K562 (cell line): ENCODE results near the gene PLOD1. TPM values are rescaled to one million over a fixed set of nuclear protein-coding genes. Genes with fewer than 3 reads are reported as not detected.

Experiments
- CEBPB ChIP-seq: fragments of 450-650 bp; IDR thresholded peaks from 2 replicates; pipeline ENCODE4 v1.6.1; 2016; ENCODE audit warnings: missing genetic modification characterization, missing compliant biosample characterization
- HDAC8 ChIP-seq: fragments of 450-650 bp; IDR thresholded peaks from 2 replicates; pipeline ENCODE4 v1.6.1; 2016; ENCODE audit warnings: mild to moderate bottlenecking, missing genetic modification characterization, moderate library complexity, missing compliant biosample characterization
- MAFK ChIP-seq: IDR thresholded peaks from 2 replicates; pipeline ENCODE4 v1.6.1; 2011; ENCODE audit warnings: low read length, improper control_type of control experiment
- MCM2 ChIP-seq: fragments of 450-650 bp; IDR thresholded peaks from 2 replicates; pipeline ENCODE4 v1.6.1; 2017; ENCODE audit warnings: low read depth, mild to moderate bottlenecking
- NCOA4 ChIP-seq: fragments of 450-650 bp; IDR thresholded peaks from 2 replicates; pipeline ENCODE4 v1.6.1; 2018; ENCODE audit warnings: mild to moderate bottlenecking; ENCODE audit not compliant: partially characterized antibody
- NEUROD1 ChIP-seq: fragments of 150-350 bp; IDR thresholded peaks from 2 replicates; pipeline ENCODE4 v1.6.1; 2014; ENCODE audit warnings: borderline replicate concordance, low read length, low read depth; ENCODE audit not compliant: partially characterized antibody
- NONO ChIP-seq, 2 experiments: fragments of 200-400 bp in 1 of 2; fragments of 450-650 bp in 1 of 2; formaldehyde crosslinking in 1 of 2; IDR thresholded peaks; 2 replicates each; pipeline ENCODE4 v1.6.1; 2017; ENCODE audit warnings: low read depth in 2 of 2, mild to moderate bottlenecking in 2 of 2, moderate library complexity in 2 of 2, low read length in 1 of 2
- PBX2 ChIP-seq, 2 experiments: IDR thresholded peaks in 1 of 2; conservative IDR thresholded peaks in 1 of 2; 2 replicates each; pipeline ENCODE4 v1.6.1; 2016; ENCODE audit warnings: low read depth in 2 of 2, mild to moderate bottlenecking in 1 of 2, missing compliant biosample characterization in 1 of 2, missing genetic modification characterization in 1 of 2, moderate library complexity in 1 of 2
- POLR2A ChIP-seq: fragments of 450-650 bp; conservative IDR thresholded peaks from 2 replicates; pipeline ENCODE4 v1.6.1; 2016
- RBBP5 ChIP-seq: fragments of 200-600 bp; sonication (generic); IDR thresholded peaks from 2 replicates; pipeline ENCODE4 v1.6.1; 2012; ENCODE audit warnings: borderline replicate concordance, mild to moderate bottlenecking, low read length, control low read depth, inconsistent platforms; ENCODE audit not compliant: insufficient read depth, poor library complexity, severe bottlenecking
- RFX7 ChIP-seq: fragments of 250-450 bp; sonication (Bioruptor Pico); IDR thresholded peaks from 2 replicates; pipeline ENCODE4 v1.5.1; 2021; ENCODE audit warnings: mild to moderate bottlenecking
- SAFB ChIP-seq: fragments of 200-400 bp; formaldehyde crosslinking; IDR thresholded peaks from 2 replicates; pipeline ENCODE4 v1.6.1; 2017; ENCODE audit warnings: low read depth, low read length, borderline replicate concordance
- TAF1 ChIP-seq: IDR thresholded peaks from 2 replicates; pipeline ENCODE4 v1.6.1; 2011; ENCODE audit warnings: mild to moderate bottlenecking, low read length, moderate library complexity; ENCODE audit not compliant: insufficient read depth, control insufficient read depth, severe bottlenecking; ENCODE audit errors: extremely low read depth
- TEAD4 ChIP-seq, 2 experiments: sonication (generic) in 1 of 2; formaldehyde crosslinking in 1 of 2; IDR thresholded peaks; 2 replicates each; pipeline versions ENCODE4 v1.6.1 to v1.8.0; 2012 to 2022; ENCODE audit warnings: borderline replicate concordance in 1 of 2, inconsistent platforms in 1 of 2, low read length in 1 of 2, mild to moderate bottlenecking in 1 of 2, missing genetic modification reagents in 1 of 2
- ZFX ChIP-seq: sonication (generic); formaldehyde crosslinking; IDR thresholded peaks from 2 replicates; pipeline ENCODE4 v1.8.0; 2022; ENCODE audit warnings: mild to moderate bottlenecking, missing genetic modification reagents, moderate library complexity
- ZNF184 ChIP-seq: sonication (generic); formaldehyde crosslinking; IDR thresholded peaks from 2 replicates; pipeline ENCODE4 v1.5.0; 2020; ENCODE audit warnings: missing genetic modification reagents
- ZNF316 ChIP-seq: fragments of 450-650 bp; IDR thresholded peaks from 2 replicates; pipeline ENCODE4 v1.6.1; 2016
- ZNF57 ChIP-seq: fragments of 450-650 bp; formaldehyde crosslinking; IDR thresholded peaks from 2 replicates; pipeline ENCODE4 v1.4.0; 2020; ENCODE audit warnings: mild to moderate bottlenecking, moderate library complexity
- polyA plus RNA-seq, 8 experiments: library from polyadenylated mRNA; depleted of rRNA in 4 of 8; stranded (reverse) in 5 of 8; unstranded in 3 of 8; fragments of >200 nt; fragmentation: Nextera tagmentation in 2 of 8; fragmentation: Illumina TruSeq in 1 of 8; extraction: Ambion mirVana in 2 of 8; extraction: Trizol in 1 of 8; gene quantifications; 2 replicates each; pipeline versions ENCODE4 v1.2.1 to v1.2.3, GENCODE V29; 2011 to 2014; ENCODE audit warnings: inconsistent platforms in 1 of 8, missing spikeins in 1 of 8
- total RNA-seq, 7 experiments: library from RNA; depleted of rRNA in 6 of 7; stranded (reverse); fragments of >200 nt in 6 of 7; fragmentation: Illumina TruSeq in 2 of 7; extraction: Trizol in 2 of 7; gene quantifications; 2 replicates each; pipeline versions ENCODE4 v1.2.1 to v1.2.3, GENCODE V29; 2011 to 2021; ENCODE audit warnings: low replicate concordance in 1 of 7

Gene PLOD1
- total and polyA plus RNA-seq, 9 of the 15 experiments (the other 6 are each of a cell fraction or from before 2014, with no cell fraction given): 16.6 to 90.8 (median 52.7) TPM

- TF ChIP-seq TEAD4 (IDR thresholded peaks at IDR 0.05; ENCODE audit: low read length) (no peak), TEAD4 (CRISPR knock-in tag; IDR thresholded peaks at IDR 0.05; ENCODE audit: borderline replicate concordance) (no peak), NEUROD1 (no peak), MAFK (no peak), TAF1 (no peak), ZFX (CRISPR knock-in tag) (0 out of 2 replicates have a peak, but pooled peaks have one; percentile 52), NCOA4 (no peak), POLR2A (0 out of 2 replicates have a peak, but pooled peaks have one; percentile 5), ZNF184 (CRISPR knock-in tag) (no peak), RFX7 (CRISPR knock-in tag) (no peak), RBBP5 (peak; percentile 21), CEBPB (no peak), PBX2 (CRISPR knock-in tag; IDR thresholded peaks at IDR 0.05; ENCODE audit: low read depth) (no peak), PBX2 (tag; conservative IDR thresholded peaks at IDR 0.05; ENCODE audit: low read depth) (no peak), SAFB (no peak), ZNF57 (CRISPR knock-in tag) (no peak), HDAC8 (no peak), NONO (IDR thresholded peaks at IDR 0.05; ENCODE audit: low read depth in 2 of 2, low read length in 1 of 2) (no peak), MCM2 (no peak), ZNF316 (0 out of 2 replicates have a peak, but pooled peaks have one; percentile 24)
Observed at GRCh38 chr1:11980676-11980972, 46.1 kb downstream of the PLOD1 start (continued).
